Activated naive CD4-positive, alpha-beta T cell treated with Interleukin-2 at 50 U/mL for 16 hours (primary cell): ENCODE measurements around the gene ERN2.
"Not testable (repeated sequence)": the region's sequence is repeated elsewhere in the genome, so short reads cannot be mapped to it uniquely, and the experiment has no call there.

Experiments used
- DNase-seq: peaks from one replicate; pipeline ENCODE4 v3.0.0-alpha.2; 2020

The ERN2 gene

GRCh38 chr16:23712976-23713375 is at the start of gene ERN2:
Gene ERN2 (minus strand): TSS chr16:23713222. CDS start chr16:23713187, 35 bp downstream.
- no peak for DNase-seq

- no peak for DNase-seq
Observed at GRCh38 chr16:23757937-23758619, 45.1 kb upstream of the ERN2 start.

GRCh38 chr16:23757116-23757515 is 44.1 kb upstream of the ERN2 start:
- DNase-seq = no peak

- DNase-seq = no peak
Observed at GRCh38 chr16:23755484-23755809, 42.4 kb upstream of the ERN2 start.

GRCh38 chr16:23754594-23755483 is 41.8 kb upstream of the ERN2 start, which contains the start of gene CHP2:
Gene CHP2 (plus strand): TSS chr16:23755026. CDS start chr16:23755050, 24 bp downstream.
- DNase-seq = no peak

- no peak for DNase-seq
Observed at GRCh38 chr16:23753908-23754593, 41.0 kb upstream of the ERN2 start.

- DNase-seq = not testable (repeated sequence)
Observed at GRCh38 chr16:23751053-23751452, 38.0 kb upstream of the ERN2 start.

GRCh38 chr16:23748630-23749029 is 35.6 kb upstream of the ERN2 start:
- DNase-seq = no peak

- DNase-seq = no peak
Observed at GRCh38 chr16:23745263-23745662, 32.2 kb upstream of the ERN2 start.

GRCh38 chr16:23742766-23743165 is 29.7 kb upstream of the ERN2 start:
- DNase-seq = no peak

GRCh38 chr16:23741675-23742303 is 28.8 kb upstream of the ERN2 start:
- DNase-seq = no peak

GRCh38 chr16:23739516-23739915 is 26.5 kb upstream of the ERN2 start:
- no peak for DNase-seq

GRCh38 chr16:23737423-23738028 is 24.5 kb upstream of the ERN2 start:
- DNase-seq = not testable (repeated sequence)

GRCh38 chr16:23734176-23734893 is 21.3 kb upstream of the ERN2 start:
- DNase-seq = no peak

- no peak for DNase-seq
Observed at GRCh38 chr16:23729503-23730424, 16.7 kb upstream of the ERN2 start.

GRCh38 chr16:23728112-23728477 is 15.1 kb upstream of the ERN2 start:
- no peak for DNase-seq

- DNase-seq = no peak
Observed at GRCh38 chr16:23726710-23727109, 13.7 kb upstream of the ERN2 start.

- no peak for DNase-seq
Observed at GRCh38 chr16:23724785-23725131, 11.7 kb upstream of the ERN2 start.

- DNase-seq = no peak
Observed at GRCh38 chr16:23724096-23724784, 11.2 kb upstream of the ERN2 start.

- DNase-seq = not testable (repeated sequence)
Observed at GRCh38 chr16:23722613-23723240, 9.7 kb upstream of the ERN2 start.
